K562 (cell line): ENCODE measurements around the gene CWF19L2. TPM values are rescaled to one million over a fixed set of nuclear protein-coding genes. Genes with fewer than 3 reads are reported as not detected.

ENCODE experiments used
- ATAC-seq: fragments of 200-7000 bp; cut with Tn5 transposase; 3 replicates; pipeline ENCODE4 v1.9.1; 2020; ENCODE audit warnings: moderate library complexity
- BruUV-seq: library from RNA; stranded (reverse); fragments of 400-500 nt; replicated peaks from 2 replicates; lab custom pipeline; 2021; lab: Mats Ljungman, UMichigan
- CTCF ChIA-PET: fragments of 300-600 bp; formaldehyde crosslinking; extraction: SDS; loops from one replicate; lab custom pipeline; 2021; ENCODE audit warnings: low intra/inter-chr PET ratio; lab: Yijun Ruan, JAX
- POLR2A ChIA-PET: fragments of 300-600, 350-650 bp; sonication (Branson Sonifier 250); formaldehyde crosslinking; extraction: SDS; loops from one replicate; lab custom pipeline; 2021; ENCODE audit warnings: antibody characterized with exemption, inconsistent platforms; lab: Yijun Ruan, JAX
- DNase-seq, 4 experiments: peaks; one replicate each; pipeline versions ENCODE4 v3.0.0 to v3.0.0-alpha.2; 2011 to 2018; ENCODE audit warnings: low spot score in 3 of 4, mixed read lengths in 3 of 4; ENCODE audit errors: extremely low read depth in 1 of 4
- FAIRE-seq: peaks from 2 replicates; lab custom pipeline; 2011; peaks lifted over from hg19 to GRCh38; lab: Jason Lieb, UNC
- H2AFZ ChIP-seq: 2 replicates; pipeline ENCODE4 v1.6.0; 2011; ENCODE audit warnings: low read depth, low read length, control low read depth, inconsistent platforms
- H3K27ac ChIP-seq: fragments of 200-600 bp; 3 replicates; pipeline ENCODE4 v1.8.0; 2011; ENCODE audit warnings: low read depth, mild to moderate bottlenecking, control low read depth, inconsistent platforms, low read length, moderate library complexity, mixed read lengths; ENCODE audit errors: extremely low read depth
- H3K27me3 ChIP-seq, 2 experiments: fragments of 300-600 bp in 1 of 2; 2 replicates in 1 of 2; 3 replicates in 1 of 2; pipeline versions ENCODE4 v1.6.0 to v1.8.0; 2011; ENCODE audit warnings: inconsistent platforms in 2 of 2, low read length in 2 of 2, mild to moderate bottlenecking in 1 of 2, mixed read lengths in 1 of 2, moderate library complexity in 1 of 2; ENCODE audit not compliant: control insufficient read depth in 2 of 2, insufficient read depth in 2 of 2
- H3K36me3 ChIP-seq: fragments of 300-600 bp; 3 replicates; pipeline ENCODE4 v1.8.0; 2011; ENCODE audit warnings: mild to moderate bottlenecking, low read length, inconsistent platforms; ENCODE audit not compliant: control insufficient read depth, insufficient read depth
- H3K4me1 ChIP-seq, 2 experiments: fragments of 200-600 bp in 1 of 2; replicated peaks in 1 of 2; 2 replicates in 1 of 2; 3 replicates in 1 of 2; pipeline versions ENCODE4 v1.5.1 to v1.8.0; 2011; ENCODE audit warnings: inconsistent platforms in 2 of 2, low read length in 2 of 2, mild to moderate bottlenecking in 1 of 2, mixed read lengths in 1 of 2, moderate library complexity in 1 of 2; ENCODE audit not compliant: control insufficient read depth in 2 of 2, insufficient read depth in 2 of 2
- H3K4me2 ChIP-seq: 2 replicates; pipeline ENCODE4 v1.6.1; 2011; ENCODE audit warnings: low read length, control low read depth, inconsistent platforms, mixed read lengths; ENCODE audit not compliant: insufficient read depth
- H3K4me3 ChIP-seq: fragments of 200-600 bp; sonication (generic), shearing (Covaris generic); 2 replicates; pipeline ENCODE4 v1.5.1; 2016; ENCODE audit warnings: control low read depth, inconsistent platforms
- H3K79me2 ChIP-seq: fragments of 200-600 bp; 3 replicates; pipeline ENCODE4 v1.8.0; 2011; ENCODE audit warnings: low read length, inconsistent platforms; ENCODE audit not compliant: control insufficient read depth, insufficient read depth
- H3K9ac ChIP-seq, 2 experiments: 2 replicates each; pipeline versions ENCODE4 v1.6.0 to v1.6.1; 2011; ENCODE audit warnings: low read depth in 2 of 2, low read length in 2 of 2, control low read depth in 1 of 2, inconsistent platforms in 1 of 2, mild to moderate bottlenecking in 1 of 2, mixed read lengths in 1 of 2; ENCODE audit not compliant: insufficient read depth in 1 of 2
- H3K9me1 ChIP-seq: one replicate; pipeline ENCODE4 v1.6.0; 2011; ENCODE audit warnings: inconsistent platforms, mild to moderate bottlenecking, low read length, moderate library complexity; ENCODE audit not compliant: control insufficient read depth, insufficient read depth
- H3K9me3 ChIP-seq: replicated peaks from 2 replicates; pipeline ENCODE4 v1.5.1; 2011; ENCODE audit warnings: low read depth, low read length, inconsistent platforms; ENCODE audit not compliant: control insufficient read depth, insufficient read depth
- H4K20me1 ChIP-seq: replicated peaks from 2 replicates; pipeline ENCODE4 v1.6.1; 2011; ENCODE audit warnings: low read length, inconsistent platforms, mixed read lengths; ENCODE audit not compliant: control insufficient read depth, insufficient read depth
- BRD9 ChIP-seq: fragments of 450-650 bp; IDR thresholded peaks from 2 replicates; pipeline ENCODE4 v1.6.1; 2018; ENCODE audit warnings: low read depth; ENCODE audit not compliant: partially characterized antibody
- GABPA ChIP-seq: fragments of 200-800 bp; sonication (Bioruptor generic); conservative IDR thresholded peaks from 2 replicates; pipeline ENCODE4 v1.6.1; 2016; ENCODE audit warnings: low read depth, missing genetic modification characterization, missing compliant biosample characterization
- HCFC1 ChIP-seq: IDR thresholded peaks from 2 replicates; pipeline ENCODE4 v1.6.1; 2012; ENCODE audit warnings: low read depth, low read length, improper control_type of control experiment
- PTBP1 ChIP-seq: fragments of 200-400 bp; formaldehyde crosslinking; IDR thresholded peaks from 2 replicates; pipeline ENCODE4 v1.6.1; 2017; ENCODE audit warnings: low read depth, low read length
- RBM39 ChIP-seq: fragments of 200-400 bp; formaldehyde crosslinking; optimal IDR thresholded peaks from 2 replicates; pipeline ENCODE3; 2018; ENCODE audit warnings: low read depth, low read length
- TAF15 ChIP-seq: fragments of 200-400 bp; formaldehyde crosslinking; IDR thresholded peaks from 2 replicates; pipeline ENCODE4 v1.6.1; 2017; ENCODE audit warnings: mild to moderate bottlenecking, low read depth, low read length, moderate library complexity
- ZNF274 ChIP-seq: IDR thresholded peaks from 2 replicates; pipeline ENCODE4 v1.6.1; 2011; ENCODE audit warnings: low read depth, mild to moderate bottlenecking, low read length, moderate library complexity, borderline replicate concordance
- ZNF324 ChIP-seq: fragments of 250-450 bp; sonication (Bioruptor Pico); IDR thresholded peaks from 2 replicates; pipeline ENCODE4 v1.4.0; 2020; ENCODE audit warnings: mild to moderate bottlenecking
- ZNF717 ChIP-seq: fragments of 250-450 bp; sonication (Bioruptor Pico); IDR thresholded peaks from 2 replicates; pipeline ENCODE4 v1.5.0; 2021
- WGBS: fragments of 100-300 bp; shearing (Covaris generic); methylation state at CpG from one replicate; pipeline ENCODE4 v1.1.6; 2016; ENCODE audit warnings: low coverage, mixed read lengths; ENCODE audit not compliant: insufficient coverage; ENCODE audit errors: missing lambda C conversion rate; 5-methylcytosine and 5-hydroxymethylcytosine counted together
- in situ Hi-C: fragments of 300-500 bp; cut with MboI; formaldehyde crosslinking; loops from 4 replicates; pipeline ENCODE4 v1.15.0; 2018; ENCODE audit warnings: inconsistent platforms, mixed read lengths
- intact Hi-C: fragments of 100-400 bp; cut with micrococcal nuclease; formaldehyde crosslinking; loops from 2 replicates; pipeline ENCODE4 v1.14.2; 2022
- polyA plus RNA-seq, 8 experiments: library from polyadenylated mRNA; depleted of rRNA in 4 of 8; stranded (reverse) in 5 of 8; unstranded in 3 of 8; fragments of >200 nt; fragmentation: Nextera tagmentation in 2 of 8; fragmentation: Illumina TruSeq in 1 of 8; extraction: Ambion mirVana in 2 of 8; extraction: Trizol in 1 of 8; gene quantifications; 2 replicates each; pipeline versions ENCODE4 v1.2.1 to v1.2.3, GENCODE V29; 2011 to 2014; ENCODE audit warnings: inconsistent platforms in 1 of 8, missing spikeins in 1 of 8
- total RNA-seq, 7 experiments: library from RNA; depleted of rRNA in 6 of 7; stranded (reverse); fragments of >200 nt in 6 of 7; fragmentation: Illumina TruSeq in 2 of 7; extraction: Trizol in 2 of 7; gene quantifications; 2 replicates each; pipeline versions ENCODE4 v1.2.1 to v1.2.3, GENCODE V29; 2011 to 2021; ENCODE audit warnings: low replicate concordance in 1 of 7
- TF ChIP-seq, protein P1 (sequence below): fragments of 250-450 bp; sonication (Bioruptor Pico); IDR thresholded peaks from 2 replicates; pipeline ENCODE4 v1.8.0; 2022; ENCODE audit warnings: inconsistent platforms, mild to moderate bottlenecking, moderate library complexity, borderline replicate concordance
- TF ChIP-seq, protein P2 (sequence below), 2 experiments: fragments of 450-650 bp in 1 of 2; IDR thresholded peaks; 2 replicates each; pipeline ENCODE4 v1.6.1; 2011 to 2017; ENCODE audit warnings: low read depth in 2 of 2, antibody characterized with exemption in 1 of 2, borderline replicate concordance in 1 of 2, low read length in 1 of 2, mild to moderate bottlenecking in 1 of 2, mixed read lengths in 1 of 2; ENCODE audit not compliant: control insufficient read depth in 1 of 2
- TF ChIP-seq, protein P3 (sequence below): fragments of 450-650 bp; formaldehyde crosslinking; IDR thresholded peaks from 2 replicates; pipeline ENCODE4 v1.4.0; 2022; ENCODE audit warnings: missing genetic modification characterization
- TF ChIP-seq, protein P4 (sequence below): fragments of 250-450 bp; sonication (Bioruptor Pico); IDR thresholded peaks from 2 replicates; pipeline ENCODE4 v1.5.0; 2020; ENCODE audit warnings: mild to moderate bottlenecking, borderline replicate concordance

CWF19L2 gene
- total and polyA plus RNA-seq, 9 of the 15 experiments (the other 6 are each of a cell fraction or from before 2014, with no cell fraction given), result 4.7 to 23.3 (median 10.2) TPM

DNA sequence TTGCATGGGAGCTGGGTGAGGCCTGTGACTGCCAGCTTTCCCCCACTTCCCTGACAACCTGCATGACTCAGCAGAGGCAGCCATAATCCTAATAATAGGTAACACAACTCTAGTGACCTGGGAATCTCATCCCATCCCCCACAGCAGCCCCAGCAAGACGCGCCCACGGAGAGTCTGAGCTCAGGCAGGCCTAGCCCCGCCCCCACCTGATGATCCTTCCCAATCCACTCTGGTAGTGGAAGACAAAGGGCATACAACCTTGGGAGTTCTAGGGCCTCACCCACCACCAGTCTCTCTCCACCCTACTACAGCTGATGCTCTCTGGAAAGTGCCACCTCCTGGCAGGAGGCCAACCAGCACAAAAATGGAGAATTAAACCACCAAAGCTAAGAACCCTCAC lies 60.3 kb downstream of the CWF19L2 start (continued):
- no peak for TF ChIP-seq ZNF274

DNA sequence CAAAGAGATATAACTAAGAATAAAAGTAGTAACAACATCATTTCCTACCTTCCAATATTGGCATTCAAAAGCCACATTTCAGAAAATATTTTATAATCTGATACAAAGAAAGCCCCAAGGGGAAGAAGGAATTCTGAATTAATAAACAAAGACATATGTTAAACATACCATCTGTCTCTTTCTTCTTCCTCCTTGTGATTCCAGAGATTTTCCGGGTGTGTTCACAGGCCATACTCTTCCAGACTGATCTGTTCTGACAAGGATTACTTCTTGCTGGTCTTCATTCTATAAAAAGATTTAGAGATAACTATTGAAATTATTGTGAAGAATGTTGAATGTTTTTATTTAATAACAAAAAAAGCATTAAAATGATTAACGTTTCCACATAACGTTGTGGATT lies 65.0 kb downstream of the CWF19L2 start:
- ChIA-PET POLR2A (no interaction called here), CTCF (no interaction called here)
- Histone ChIP-seq H3K4me3 (no peak overlapping the region), H3K27me3 (no peaks in the 10 kb centered on the region), H3K79me2 (no peaks in the 10 kb centered on the region), H3K9ac (no peak overlapping the region), H3K27ac (no peak overlapping the region), H3K9me1 (no peaks in the 10 kb centered on the region), H3K4me2 (no peak overlapping the region), H3K36me3 (peaks cover 28% of the 10 kb centered on the region; the same call in 1 of the 3 replicates), H2AFZ (no peak overlapping the region), H3K9me3 (no peaks in the 10 kb centered on the region), H3K4me1 (peaks cover 0 to 2% of the 10 kb centered on the region in 2 experiments; a peak in 3 of 5 replicates), H4K20me1 (no peaks in the 10 kb centered on the region)
- ATAC-seq, result no peak
- DNase-seq, result no peak
- in situ Hi-C loops (no loop called here), intact Hi-C loops (no loop called here)
- FAIRE-seq, result no peak
- no TSS peak for BruUV-seq
- 95% methylated on average over 3 of the region's 3 CpGs for WGBS
- TF ChIP-seq, protein P1, sequence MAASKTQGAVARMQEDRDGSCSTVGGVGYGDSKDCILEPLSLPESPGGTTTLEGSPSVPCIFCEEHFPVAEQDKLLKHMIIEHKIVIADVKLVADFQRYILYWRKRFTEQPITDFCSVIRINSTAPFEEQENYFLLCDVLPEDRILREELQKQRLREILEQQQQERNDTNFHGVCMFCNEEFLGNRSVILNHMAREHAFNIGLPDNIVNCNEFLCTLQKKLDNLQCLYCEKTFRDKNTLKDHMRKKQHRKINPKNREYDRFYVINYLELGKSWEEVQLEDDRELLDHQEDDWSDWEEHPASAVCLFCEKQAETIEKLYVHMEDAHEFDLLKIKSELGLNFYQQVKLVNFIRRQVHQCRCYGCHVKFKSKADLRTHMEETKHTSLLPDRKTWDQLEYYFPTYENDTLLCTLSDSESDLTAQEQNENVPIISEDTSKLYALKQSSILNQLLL (CRISPR knock-in tag), result no peak
- TF ChIP-seq BRD9 (no peak), HCFC1 (no peak), GABPA (tag) (no peak), TAF15 (no peak), RBM39 (no peak), PTBP1 (no peak), ZNF717 (CRISPR knock-in tag) (no peak), ZNF324 (no peak)
- TF ChIP-seq, protein P2, sequence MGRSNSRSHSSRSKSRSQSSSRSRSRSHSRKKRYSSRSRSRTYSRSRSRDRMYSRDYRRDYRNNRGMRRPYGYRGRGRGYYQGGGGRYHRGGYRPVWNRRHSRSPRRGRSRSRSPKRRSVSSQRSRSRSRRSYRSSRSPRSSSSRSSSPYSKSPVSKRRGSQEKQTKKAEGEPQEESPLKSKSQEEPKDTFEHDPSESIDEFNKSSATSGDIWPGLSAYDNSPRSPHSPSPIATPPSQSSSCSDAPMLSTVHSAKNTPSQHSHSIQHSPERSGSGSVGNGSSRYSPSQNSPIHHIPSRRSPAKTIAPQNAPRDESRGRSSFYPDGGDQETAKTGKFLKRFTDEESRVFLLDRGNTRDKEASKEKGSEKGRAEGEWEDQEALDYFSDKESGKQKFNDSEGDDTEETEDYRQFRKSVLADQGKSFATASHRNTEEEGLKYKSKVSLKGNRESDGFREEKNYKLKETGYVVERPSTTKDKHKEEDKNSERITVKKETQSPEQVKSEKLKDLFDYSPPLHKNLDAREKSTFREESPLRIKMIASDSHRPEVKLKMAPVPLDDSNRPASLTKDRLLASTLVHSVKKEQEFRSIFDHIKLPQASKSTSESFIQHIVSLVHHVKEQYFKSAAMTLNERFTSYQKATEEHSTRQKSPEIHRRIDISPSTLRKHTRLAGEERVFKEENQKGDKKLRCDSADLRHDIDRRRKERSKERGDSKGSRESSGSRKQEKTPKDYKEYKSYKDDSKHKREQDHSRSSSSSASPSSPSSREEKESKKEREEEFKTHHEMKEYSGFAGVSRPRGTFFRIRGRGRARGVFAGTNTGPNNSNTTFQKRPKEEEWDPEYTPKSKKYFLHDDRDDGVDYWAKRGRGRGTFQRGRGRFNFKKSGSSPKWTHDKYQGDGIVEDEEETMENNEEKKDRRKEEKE (IDR thresholded peaks at IDR 0.05; ENCODE audit: borderline replicate concordance in 1 of 2, control insufficient read depth in 1 of 2, low read depth in 2 of 2, low read length in 1 of 2), result no peak
- TF ChIP-seq, protein P3, sequence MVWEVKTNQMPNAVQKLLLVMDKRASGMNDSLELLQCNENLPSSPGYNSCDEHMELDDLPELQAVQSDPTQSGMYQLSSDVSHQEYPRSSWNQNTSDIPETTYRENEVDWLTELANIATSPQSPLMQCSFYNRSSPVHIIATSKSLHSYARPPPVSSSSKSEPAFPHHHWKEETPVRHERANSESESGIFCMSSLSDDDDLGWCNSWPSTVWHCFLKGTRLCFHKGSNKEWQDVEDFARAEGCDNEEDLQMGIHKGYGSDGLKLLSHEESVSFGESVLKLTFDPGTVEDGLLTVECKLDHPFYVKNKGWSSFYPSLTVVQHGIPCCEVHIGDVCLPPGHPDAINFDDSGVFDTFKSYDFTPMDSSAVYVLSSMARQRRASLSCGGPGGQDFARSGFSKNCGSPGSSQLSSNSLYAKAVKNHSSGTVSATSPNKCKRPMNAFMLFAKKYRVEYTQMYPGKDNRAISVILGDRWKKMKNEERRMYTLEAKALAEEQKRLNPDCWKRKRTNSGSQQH, result no peak
- TF ChIP-seq, protein P4, sequence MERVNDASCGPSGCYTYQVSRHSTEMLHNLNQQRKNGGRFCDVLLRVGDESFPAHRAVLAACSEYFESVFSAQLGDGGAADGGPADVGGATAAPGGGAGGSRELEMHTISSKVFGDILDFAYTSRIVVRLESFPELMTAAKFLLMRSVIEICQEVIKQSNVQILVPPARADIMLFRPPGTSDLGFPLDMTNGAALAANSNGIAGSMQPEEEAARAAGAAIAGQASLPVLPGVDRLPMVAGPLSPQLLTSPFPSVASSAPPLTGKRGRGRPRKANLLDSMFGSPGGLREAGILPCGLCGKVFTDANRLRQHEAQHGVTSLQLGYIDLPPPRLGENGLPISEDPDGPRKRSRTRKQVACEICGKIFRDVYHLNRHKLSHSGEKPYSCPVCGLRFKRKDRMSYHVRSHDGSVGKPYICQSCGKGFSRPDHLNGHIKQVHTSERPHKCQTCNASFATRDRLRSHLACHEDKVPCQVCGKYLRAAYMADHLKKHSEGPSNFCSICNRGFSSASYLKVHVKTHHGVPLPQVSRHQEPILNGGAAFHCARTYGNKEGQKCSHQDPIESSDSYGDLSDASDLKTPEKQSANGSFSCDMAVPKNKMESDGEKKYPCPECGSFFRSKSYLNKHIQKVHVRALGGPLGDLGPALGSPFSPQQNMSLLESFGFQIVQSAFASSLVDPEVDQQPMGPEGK (CRISPR knock-in tag), result no peak
